GM13976 (cell line): Measurements from ENCODE around the gene CTBP2.

Source experiments
- DNase-seq: peaks from one replicate; pipeline ENCODE4 v3.0.0; 2012; ENCODE audit warnings: low spot score
- in situ Hi-C: fragments of 300-500 bp; cut with MboI; formaldehyde crosslinking; loops from one replicate; pipeline ENCODE4 v1.12.0; 2022; ENCODE audit warnings: low sequenced_read_pairs, mixed read lengths, inconsistent platforms; ENCODE audit not compliant: unreplicated experiment
- TF ChIP-seq, protein P1 (sequence below): IDR thresholded peaks from 2 replicates; pipeline ENCODE4 v1.5.1; 2012; ENCODE audit warnings: borderline replicate concordance, mild to moderate bottlenecking; ENCODE audit not compliant: insufficient read depth; ENCODE audit errors: extremely low read depth, missing control alignments, control extremely low read depth

CTBP2 gene

GRCh38 chr10:125018576-125019143 lies 141.7 kb downstream of the CTBP2 start:
- in situ Hi-C loops: no loop called here
- no peak for DNase-seq
- TF ChIP-seq, protein P1, sequence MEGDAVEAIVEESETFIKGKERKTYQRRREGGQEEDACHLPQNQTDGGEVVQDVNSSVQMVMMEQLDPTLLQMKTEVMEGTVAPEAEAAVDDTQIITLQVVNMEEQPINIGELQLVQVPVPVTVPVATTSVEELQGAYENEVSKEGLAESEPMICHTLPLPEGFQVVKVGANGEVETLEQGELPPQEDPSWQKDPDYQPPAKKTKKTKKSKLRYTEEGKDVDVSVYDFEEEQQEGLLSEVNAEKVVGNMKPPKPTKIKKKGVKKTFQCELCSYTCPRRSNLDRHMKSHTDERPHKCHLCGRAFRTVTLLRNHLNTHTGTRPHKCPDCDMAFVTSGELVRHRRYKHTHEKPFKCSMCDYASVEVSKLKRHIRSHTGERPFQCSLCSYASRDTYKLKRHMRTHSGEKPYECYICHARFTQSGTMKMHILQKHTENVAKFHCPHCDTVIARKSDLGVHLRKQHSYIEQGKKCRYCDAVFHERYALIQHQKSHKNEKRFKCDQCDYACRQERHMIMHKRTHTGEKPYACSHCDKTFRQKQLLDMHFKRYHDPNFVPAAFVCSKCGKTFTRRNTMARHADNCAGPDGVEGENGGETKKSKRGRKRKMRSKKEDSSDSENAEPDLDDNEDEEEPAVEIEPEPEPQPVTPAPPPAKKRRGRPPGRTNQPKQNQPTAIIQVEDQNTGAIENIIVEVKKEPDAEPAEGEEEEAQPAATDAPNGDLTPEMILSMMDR: no peak

- TF ChIP-seq, protein P1: no peak
- no peak for DNase-seq
- in situ Hi-C loops: no loop called here
These were observed 142.6 kb downstream of the CTBP2 start for GRCh38 chr10:125017547-125018298.

DNA sequence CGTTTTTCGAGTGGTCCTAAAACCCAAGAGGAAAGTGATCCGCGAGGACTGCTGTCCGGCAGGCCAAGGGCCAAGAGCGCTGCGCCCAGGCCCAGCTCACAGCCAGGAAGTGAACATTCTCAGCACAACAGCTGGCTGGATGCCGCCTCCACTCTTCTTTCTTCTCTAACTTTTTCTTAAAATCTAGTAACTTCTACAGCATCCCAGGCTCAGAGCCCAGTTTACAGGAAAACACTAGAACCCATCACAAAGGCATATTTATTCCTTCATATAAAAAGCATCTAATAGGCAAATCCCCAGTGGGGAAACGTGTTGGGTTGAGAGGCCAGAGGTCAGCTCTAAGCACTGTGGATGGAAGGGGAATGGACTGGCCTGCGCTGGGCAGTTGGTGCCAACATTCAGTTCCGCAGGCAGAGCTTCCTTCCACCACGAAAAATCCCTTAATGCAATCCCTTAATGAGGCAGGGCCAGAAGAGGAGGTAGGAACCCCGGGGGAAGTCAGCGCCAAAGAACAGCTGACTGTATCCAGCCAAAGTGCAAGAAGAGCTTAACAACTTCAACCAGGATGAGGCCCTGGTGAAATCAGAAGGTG lies 143.7 kb downstream of the CTBP2 start:
- in situ Hi-C loops: no loop called here
- TF ChIP-seq, protein P1: no peak
- no peak for DNase-seq

- no peak for DNase-seq
- TF ChIP-seq, protein P1: no peak
- in situ Hi-C loops: no loop called here
These were observed 144.2 kb downstream of the CTBP2 start for GRCh38 chr10:125016123-125016522.

DNA sequence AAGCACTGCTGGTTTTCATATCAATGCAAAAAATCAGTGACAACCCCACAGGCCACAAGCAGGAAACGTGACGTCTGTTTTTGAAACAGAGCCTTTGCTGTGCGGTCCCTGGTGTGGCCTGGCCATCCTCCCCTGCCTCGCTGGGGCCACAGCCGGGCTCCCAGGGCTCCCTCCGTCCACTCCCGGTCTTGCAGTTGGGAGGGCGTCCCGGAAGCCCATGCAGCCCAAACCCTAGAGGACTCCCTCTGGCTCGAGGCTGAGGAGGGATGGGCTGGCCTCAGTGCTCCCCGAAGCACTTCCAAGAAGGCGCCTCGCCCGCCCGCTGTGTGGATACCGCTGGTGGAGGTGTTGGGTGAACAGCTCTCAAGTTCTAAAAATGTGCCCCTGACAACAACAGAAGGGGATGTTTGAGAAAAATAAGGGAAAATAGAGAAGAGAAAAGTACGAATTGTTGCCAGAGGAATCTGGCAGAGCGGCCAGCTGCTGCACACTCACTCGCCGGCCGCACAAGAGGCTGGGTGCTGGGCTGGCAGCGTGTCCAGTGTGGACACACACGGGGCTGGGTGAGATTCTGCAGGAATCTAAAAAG lies 144.9 kb downstream of the CTBP2 start:
- TF ChIP-seq, protein P1: no peak
- no peak for DNase-seq
- in situ Hi-C loops: no loop called here

DNA sequence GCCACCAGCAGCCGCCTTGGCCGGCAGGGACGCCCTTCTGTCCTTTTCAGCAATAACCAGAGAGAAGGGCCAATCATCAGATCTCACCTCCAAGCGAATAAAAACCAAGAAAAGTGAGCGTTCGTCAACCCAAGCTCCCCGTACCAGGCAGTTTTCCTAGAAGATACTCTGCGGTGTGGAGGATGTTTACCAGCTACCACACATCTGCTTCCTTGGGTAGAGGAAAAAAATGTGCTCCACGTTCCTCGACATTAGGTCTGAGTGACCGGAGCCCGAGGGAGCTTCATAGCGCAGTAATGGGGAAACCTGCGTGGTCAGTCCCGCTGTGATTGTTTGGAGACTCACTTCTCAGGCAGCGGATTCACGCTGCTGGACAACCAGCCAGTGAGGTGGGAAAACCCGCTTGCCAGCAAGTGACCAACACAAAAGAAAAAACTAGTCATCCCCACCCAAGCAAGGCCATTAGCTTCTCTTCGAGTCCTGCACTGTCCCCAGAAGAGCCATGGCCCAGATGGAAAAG lies 145.5 kb downstream of the CTBP2 start:
- in situ Hi-C loops: no loop called here
- DNase-seq: no peak

More for the DNA sequence above, 145.5 kb downstream of the CTBP2 start:
- TF ChIP-seq, protein P1: no peak
